Uterus (tissue), 4 donors: Measurements from ENCODE around the gene NOL3. TPM values are rescaled to one million over a fixed set of nuclear protein-coding genes. Genes with fewer than 3 reads are reported as not detected.

Experiments used
- DNase-seq, 2 donors: peaks; one replicate each; pipeline ENCODE4 v3.0.0-alpha.2; 2019 to 2020
- H3K27ac ChIP-seq, 2 donors: fragments of 200-600 bp; sonication (generic); 1 replicate in 1 of 2; 2 replicates in 1 of 2; pipeline ENCODE4 v1.5.1; 2016 to 2018
- H3K27me3 ChIP-seq, 2 donors: fragments of 200-600 bp; sonication (generic); one replicate each; pipeline ENCODE4 v1.5.1; 2018 to 2019; ENCODE audit warnings: control low read depth in 1 of 2
- H3K36me3 ChIP-seq, 2 donors: fragments of 200-600 bp; sonication (generic); one replicate each; pipeline ENCODE4 v1.5.1; 2019; ENCODE audit warnings: control low read depth in 1 of 2
- H3K4me1 ChIP-seq, 2 donors: fragments of 200-600 bp; sonication (generic); one replicate each; pipeline ENCODE4 v1.5.1; 2018 to 2019; ENCODE audit warnings: control low read depth in 1 of 2
- H3K4me3 ChIP-seq, 2 donors: fragments of 200-600 bp; sonication (generic); 1 replicate in 1 of 2; 2 replicates in 1 of 2; pipeline ENCODE4 v1.5.1; 2018 to 2019; ENCODE audit warnings: mild to moderate bottlenecking in 1 of 2
- H3K9me3 ChIP-seq, 2 donors: fragments of 200-600 bp; sonication (generic); one replicate each; pipeline ENCODE4 v1.5.1; 2019; ENCODE audit warnings: control low read depth in 1 of 2
- CTCF ChIP-seq, 4 experiments: fragments of 200-600 bp in 2 of 4; fragments of 450-650 bp in 2 of 4; sonication (generic) in 2 of 4; IDR thresholded peaks; one replicate each; pipeline ENCODE4 v1.5.1; 2016 to 2019; ENCODE audit warnings: antibody characterized with exemption in 4 of 4, mild to moderate bottlenecking in 2 of 4, moderate library complexity in 1 of 4
- POLR2A ChIP-seq, 2 donors: fragments of 450-650 bp; IDR thresholded peaks; one replicate each; pipeline ENCODE4 v1.6.1; 2016; ENCODE audit warnings: antibody characterized with exemption in 2 of 2, mild to moderate bottlenecking in 1 of 2, moderate library complexity in 1 of 2
- intact Hi-C: fragments of 100-400 bp; cut with DNase I; formaldehyde crosslinking; loops from one replicate; pipeline ENCODE4 v1.15.1; 2023; ENCODE audit warnings: low total_unique reads
- total RNA-seq, 4 donors: library from RNA; depleted of rRNA in 3 of 4; stranded (reverse); fragments of >200 nt in 3 of 4; gene quantifications; one replicate each; pipeline versions ENCODE4 v1.1.0 to v1.2.4, GENCODE V29; 2014 to 2023
- donor health status: DM: yes; HTN: yes; CAD: no.

Gene NOL3
- total RNA-seq, 4 donors from 2014 or later: 3.3 to 29.7 (median 17.0) TPM

- H3K36me3 ChIP-seq: no peaks in the 10 kb centered on the region
- intact Hi-C loops: no loop called here
- TF ChIP-seq CTCF (IDR thresholded peaks at IDR 0.05): no peak
- TF ChIP-seq POLR2A (IDR thresholded peaks at IDR 0.05): no peak
- H3K27me3 ChIP-seq: no peaks in the 10 kb centered on the region
- H3K9me3 ChIP-seq: no peaks in the 10 kb centered on the region
- no peak overlapping the region for H3K27ac ChIP-seq
- H3K4me3 ChIP-seq: no peak overlapping the region
- H3K4me1 ChIP-seq: no peaks in the 10 kb centered on the region
- no peak for DNase-seq
These were observed 32.7 kb upstream of the NOL3 start for GRCh38 chr16:67137605-67138004.

DNA sequence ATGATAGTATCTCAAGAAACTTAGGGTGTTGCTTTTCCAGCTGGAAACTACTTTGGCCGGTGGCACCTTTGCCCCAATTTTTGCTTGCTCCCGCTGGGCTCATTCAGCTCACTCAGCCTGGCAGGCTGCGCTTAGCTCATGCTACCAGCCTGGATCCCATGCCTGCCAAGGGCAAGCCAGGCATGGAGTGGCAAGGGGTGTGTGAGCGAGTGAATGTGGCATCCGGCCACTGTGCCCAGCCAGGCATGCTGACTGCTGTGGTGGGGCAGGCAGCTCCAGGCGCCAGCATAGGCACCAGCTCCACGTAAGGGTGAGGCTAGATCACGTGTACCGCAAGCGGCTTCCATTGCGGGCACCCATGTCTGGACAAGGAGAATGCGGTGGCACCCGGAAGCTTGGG lies 28.9 kb upstream of the NOL3 start:
- Histone ChIP-seq H3K27ac (no peak overlapping the region), H3K4me3 (no peak overlapping the region), H3K27me3 (no peaks in the 10 kb centered on the region), H3K4me1 (no peaks in the 10 kb centered on the region), H3K9me3 (no peaks in the 10 kb centered on the region), H3K36me3 (no peaks in the 10 kb centered on the region)
- DNase-seq: no peak
- intact Hi-C loops: no loop called here
- TF ChIP-seq POLR2A (IDR thresholded peaks at IDR 0.05): no peak
- no peak for TF ChIP-seq CTCF (IDR thresholded peaks at IDR 0.05)

GRCh38 chr16:67142342-67142741 lies 28.0 kb upstream of the NOL3 start:
- no peaks in the 10 kb centered on the region for H3K36me3 ChIP-seq
- no peaks in the 10 kb centered on the region for H3K9me3 ChIP-seq
- no peak overlapping the region for H3K4me3 ChIP-seq
- no peak for DNase-seq
- intact Hi-C loops: no loop called here
- no peaks in the 10 kb centered on the region for H3K27me3 ChIP-seq
- no peak for TF ChIP-seq CTCF (IDR thresholded peaks at IDR 0.05)
- no peak for TF ChIP-seq POLR2A (IDR thresholded peaks at IDR 0.05)
- no peaks in the 10 kb centered on the region for H3K4me1 ChIP-seq
- H3K27ac ChIP-seq: no peak overlapping the region

DNA sequence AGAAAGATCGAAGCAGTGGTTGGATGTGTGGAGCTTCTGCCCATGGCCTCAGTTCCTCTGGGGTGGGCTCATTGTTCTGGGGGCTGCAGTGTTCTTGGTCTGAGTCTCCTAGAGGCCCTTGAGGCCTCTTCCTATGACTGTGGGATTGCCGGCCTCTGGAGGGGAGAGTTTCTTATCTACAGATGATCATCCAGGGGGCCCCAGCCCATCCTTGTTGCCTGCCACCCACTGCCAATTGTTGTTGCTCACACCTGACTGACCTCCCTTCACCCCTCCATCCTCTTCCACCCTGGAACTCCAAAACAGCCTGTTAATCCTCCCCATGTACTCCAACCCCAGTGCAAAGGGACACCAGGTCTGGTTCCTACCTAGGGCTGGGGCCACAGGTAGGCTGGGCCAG lies 25.4 kb upstream of the NOL3 start:
- intact Hi-C loops: no loop called here

GRCh38 chr16:67145746-67146145 lies 24.6 kb upstream of the NOL3 start:
- intact Hi-C loops: no loop called here
- no peak overlapping the region for H3K4me3 ChIP-seq
- no peaks in the 10 kb centered on the region for H3K27me3 ChIP-seq
- no peaks in the 10 kb centered on the region for H3K36me3 ChIP-seq
- DNase-seq: no peak
- H3K9me3 ChIP-seq: no peaks in the 10 kb centered on the region
- no peak overlapping the region for H3K27ac ChIP-seq
- TF ChIP-seq POLR2A (IDR thresholded peaks at IDR 0.05) (no peak), CTCF (IDR thresholded peaks at IDR 0.05) (no peak)
- H3K4me1 ChIP-seq: peaks cover 0 to 4% of the 10 kb centered on the region in 2 donors

More for the DNA sequence above, 25.4 kb upstream of the NOL3 start:
- TF ChIP-seq POLR2A (IDR thresholded peaks at IDR 0.05) (no peak), CTCF (IDR thresholded peaks at IDR 0.05) (no peak)
- no peak overlapping the region for H3K27ac ChIP-seq
- no peaks in the 10 kb centered on the region for H3K9me3 ChIP-seq
- DNase-seq: no peak
- no peak overlapping the region for H3K4me3 ChIP-seq
- no peaks in the 10 kb centered on the region for H3K36me3 ChIP-seq
- H3K4me1 ChIP-seq: no peaks in the 10 kb centered on the region
- no peaks in the 10 kb centered on the region for H3K27me3 ChIP-seq
